HepG2 (cell line): ENCODE results near the gene FANCM. TPM values are rescaled to one million over a fixed set of nuclear protein-coding genes. Genes with fewer than 3 reads are reported as not detected.

Source experiments
- FOXK2 ChIP-seq: fragments of 450-650 bp; IDR thresholded peaks from 2 replicates; pipeline ENCODE4 v1.6.1; 2016
- HES4 ChIP-seq: sonication (generic); formaldehyde crosslinking; IDR thresholded peaks from 2 replicates; pipeline ENCODE4 v1.9.0; 2021; ENCODE audit warnings: mild to moderate bottlenecking, missing genetic modification reagents, borderline replicate concordance
- NFRKB ChIP-seq: fragments of 450-650 bp; IDR thresholded peaks from 2 replicates; pipeline ENCODE4 v1.6.1; 2017
- RBAK ChIP-seq: sonication (generic); formaldehyde crosslinking; IDR thresholded peaks from 2 replicates; pipeline ENCODE4 v1.5.1; 2020; ENCODE audit warnings: mild to moderate bottlenecking, missing genetic modification reagents
- SALL2 ChIP-seq: sonication (generic); formaldehyde crosslinking; IDR thresholded peaks from 2 replicates; pipeline ENCODE4 v1.8.1; 2023; ENCODE audit warnings: mild to moderate bottlenecking, missing genetic modification reagents, inconsistent platforms
- SKI ChIP-seq: fragments of 450-650 bp; IDR thresholded peaks from one replicate; pipeline ENCODE4 v1.6.1; 2018; ENCODE audit warnings: mild to moderate bottlenecking; ENCODE audit not compliant: partially characterized antibody
- TAF15 ChIP-seq: fragments of 200-400 bp; formaldehyde crosslinking; IDR thresholded peaks from one replicate; pipeline ENCODE4 v1.6.1; 2018; ENCODE audit warnings: mild to moderate bottlenecking, low read depth, low read length; ENCODE audit not compliant: poor library complexity, severe bottlenecking
- XRCC5 ChIP-seq: fragments of 200-400 bp; formaldehyde crosslinking; optimal IDR thresholded peaks from 2 replicates; pipeline ENCODE3; 2017; ENCODE audit warnings: mild to moderate bottlenecking, low read length
- ZBTB21 ChIP-seq: sonication (generic); formaldehyde crosslinking; IDR thresholded peaks from 2 replicates; pipeline ENCODE4 v1.4.0; 2020; ENCODE audit warnings: missing genetic modification reagents
- ZFP36 ChIP-seq: fragments of 150-350 bp; IDR thresholded peaks from 2 replicates; pipeline ENCODE4 v1.6.1; 2018; ENCODE audit warnings: borderline replicate concordance, low read length, low read depth; ENCODE audit not compliant: partially characterized antibody
- ZMYM4 ChIP-seq: sonication (generic); formaldehyde crosslinking; IDR thresholded peaks from 2 replicates; pipeline ENCODE4 v1.8.1; 2023; ENCODE audit warnings: mild to moderate bottlenecking, missing genetic modification reagents
- ZNF101 ChIP-seq: sonication (generic); formaldehyde crosslinking; IDR thresholded peaks from 2 replicates; pipeline ENCODE4 v1.4.0; 2020; ENCODE audit warnings: mild to moderate bottlenecking, low read depth, missing genetic modification reagents, borderline replicate concordance
- ZNF263 ChIP-seq: sonication (generic); formaldehyde crosslinking; IDR thresholded peaks from 2 replicates; pipeline ENCODE4 v1.4.0; 2020; ENCODE audit warnings: missing genetic modification reagents
- ZNF274 ChIP-seq: sonication (generic); formaldehyde crosslinking; IDR thresholded peaks from 2 replicates; pipeline ENCODE4 v1.5.1; 2020; ENCODE audit warnings: mild to moderate bottlenecking, missing genetic modification reagents
- ZNF558 ChIP-seq: sonication (generic); formaldehyde crosslinking; IDR thresholded peaks from 2 replicates; pipeline ENCODE4 v1.9.0; 2022; ENCODE audit warnings: mild to moderate bottlenecking, missing genetic modification reagents, borderline replicate concordance
- ZNF644 ChIP-seq: IDR thresholded peaks from 2 replicates; pipeline ENCODE4 v1.6.1; 2016; ENCODE audit warnings: low read depth
- polyA plus RNA-seq, 8 experiments: library from polyadenylated mRNA; depleted of rRNA in 3 of 8; stranded (reverse) in 7 of 8; unstranded in 1 of 8; fragments of >200 nt; fragmentation: Illumina TruSeq in 4 of 8; extraction: Trizol in 4 of 8; gene quantifications; 2 replicates each; pipeline versions ENCODE4 v1.2.1 to v1.2.3, GENCODE V29; 2011 to 2016; ENCODE audit warnings: low read depth in 4 of 8, missing spikeins in 1 of 8, mixed read lengths in 1 of 8; ENCODE audit not compliant: insufficient read depth in 1 of 8
- total RNA-seq, 5 experiments: library from RNA; depleted of rRNA; stranded (reverse); fragments of >200 nt; fragmentation: Illumina TruSeq; extraction: Trizol; gene quantifications; 2 replicates each; pipeline ENCODE4 v1.2.3, GENCODE V29; 2016; ENCODE audit warnings: low read depth in 1 of 5
- TF ChIP-seq, protein P1 (sequence below): sonication (generic); formaldehyde crosslinking; IDR thresholded peaks from 2 replicates; pipeline ENCODE4 v1.5.0; 2020; ENCODE audit warnings: mild to moderate bottlenecking, low read depth, missing genetic modification reagents, borderline replicate concordance
- TF ChIP-seq, protein P2 (sequence below): sonication (generic); formaldehyde crosslinking; IDR thresholded peaks from 2 replicates; pipeline ENCODE4 v1.4.0; 2020; ENCODE audit warnings: missing genetic modification reagents, borderline replicate concordance
- TF ChIP-seq, protein P3 (sequence below): fragments of 450-650 bp; IDR thresholded peaks from 2 replicates; pipeline ENCODE4 v1.6.1; 2017; ENCODE audit warnings: mild to moderate bottlenecking
- TF ChIP-seq, protein P4 (sequence below): sonication (generic); formaldehyde crosslinking; IDR thresholded peaks from 2 replicates; pipeline ENCODE4 v1.5.1; 2020; ENCODE audit warnings: mild to moderate bottlenecking, missing genetic modification reagents, borderline replicate concordance

The FANCM gene
- total and polyA plus RNA-seq, 2 of the 13 experiments (the other 11 are each of a cell fraction or from before 2014, with no cell fraction given) = 2.6 to 10.4 TPM

DNA sequence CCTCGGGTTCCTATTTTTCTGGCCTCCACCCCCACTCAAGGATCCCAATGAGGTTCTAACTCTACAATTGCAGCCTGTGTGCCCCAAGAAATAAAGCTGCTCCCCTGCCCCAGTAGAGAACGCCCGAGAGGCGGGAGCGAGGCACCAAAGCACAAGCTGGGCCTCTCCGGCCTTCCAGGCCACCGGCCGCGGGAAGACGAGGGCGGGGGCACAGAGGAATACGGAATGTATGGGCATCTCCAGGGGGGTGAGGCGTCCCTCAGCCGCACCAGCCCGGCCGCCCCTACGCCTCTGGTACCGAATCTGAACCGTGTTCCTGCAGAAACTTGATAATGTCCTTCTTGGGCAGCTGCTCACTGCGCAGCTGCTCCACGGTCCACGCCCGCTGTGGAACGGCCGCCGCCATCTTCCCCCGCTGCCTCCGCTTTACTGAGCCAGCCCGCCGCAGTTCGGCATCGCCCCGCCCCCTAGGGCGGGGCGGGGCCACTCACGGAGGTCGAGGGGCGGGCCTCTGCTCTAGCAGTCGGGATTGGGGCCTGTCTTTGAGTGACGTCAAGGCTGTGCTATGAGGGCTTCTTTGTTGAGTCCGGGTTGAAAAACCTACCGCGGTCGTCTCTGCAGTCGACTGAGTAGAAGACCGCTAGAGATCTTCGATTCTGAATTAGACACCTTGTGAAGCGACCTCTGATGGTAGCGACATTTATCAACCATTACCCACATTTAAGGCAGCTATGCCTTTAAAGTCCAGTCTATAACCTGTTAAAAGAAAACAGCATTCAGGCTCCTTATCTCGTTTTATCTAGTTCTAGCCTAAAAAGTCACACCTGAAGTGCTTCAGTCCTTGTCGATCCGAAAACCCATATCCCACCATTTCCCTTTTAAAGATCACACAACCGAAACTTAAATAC, 1.4 kb upstream of the FANCM start, which contains the start of gene FKBP3 (continued):
- TF ChIP-seq ZFP36 (no peak), ZNF101 (CRISPR knock-in tag) (no peak), NFRKB (no peak), ZMYM4 (CRISPR knock-in tag) (peak; percentile 80), ZNF558 (CRISPR knock-in tag) (peak; percentile 76; the same call in 1 of the 2 replicates), ZNF274 (0 out of 2 replicates have a peak, but pooled peaks have one; percentile 46), ZNF644 (no peak), SALL2 (CRISPR knock-in tag) (no peak), ZNF263 (CRISPR knock-in tag) (no peak; the same call in 1 of the 2 replicates), HES4 (CRISPR knock-in tag) (peak; percentile 57; the same call in 1 of the 2 replicates), ZBTB21 (CRISPR knock-in tag) (no peak), XRCC5 (peak; percentile 88), TAF15 (no peak), RBAK (no peak), FOXK2 (peak; percentile 99), SKI (peak; percentile 65)
- TF ChIP-seq, protein P1, sequence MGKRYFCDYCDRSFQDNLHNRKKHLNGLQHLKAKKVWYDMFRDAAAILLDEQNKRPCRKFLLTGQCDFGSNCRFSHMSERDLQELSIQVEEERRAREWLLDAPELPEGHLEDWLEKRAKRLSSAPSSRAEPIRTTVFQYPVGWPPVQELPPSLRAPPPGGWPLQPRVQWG (CRISPR knock-in tag) = no peak
- TF ChIP-seq, protein P2, sequence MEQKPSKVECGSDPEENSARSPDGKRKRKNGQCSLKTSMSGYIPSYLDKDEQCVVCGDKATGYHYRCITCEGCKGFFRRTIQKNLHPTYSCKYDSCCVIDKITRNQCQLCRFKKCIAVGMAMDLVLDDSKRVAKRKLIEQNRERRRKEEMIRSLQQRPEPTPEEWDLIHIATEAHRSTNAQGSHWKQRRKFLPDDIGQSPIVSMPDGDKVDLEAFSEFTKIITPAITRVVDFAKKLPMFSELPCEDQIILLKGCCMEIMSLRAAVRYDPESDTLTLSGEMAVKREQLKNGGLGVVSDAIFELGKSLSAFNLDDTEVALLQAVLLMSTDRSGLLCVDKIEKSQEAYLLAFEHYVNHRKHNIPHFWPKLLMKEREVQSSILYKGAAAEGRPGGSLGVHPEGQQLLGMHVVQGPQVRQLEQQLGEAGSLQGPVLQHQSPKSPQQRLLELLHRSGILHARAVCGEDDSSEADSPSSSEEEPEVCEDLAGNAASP (CRISPR knock-in tag) = peak; percentile 44; the same call in 1 of the 2 replicates
- TF ChIP-seq, protein P3, sequence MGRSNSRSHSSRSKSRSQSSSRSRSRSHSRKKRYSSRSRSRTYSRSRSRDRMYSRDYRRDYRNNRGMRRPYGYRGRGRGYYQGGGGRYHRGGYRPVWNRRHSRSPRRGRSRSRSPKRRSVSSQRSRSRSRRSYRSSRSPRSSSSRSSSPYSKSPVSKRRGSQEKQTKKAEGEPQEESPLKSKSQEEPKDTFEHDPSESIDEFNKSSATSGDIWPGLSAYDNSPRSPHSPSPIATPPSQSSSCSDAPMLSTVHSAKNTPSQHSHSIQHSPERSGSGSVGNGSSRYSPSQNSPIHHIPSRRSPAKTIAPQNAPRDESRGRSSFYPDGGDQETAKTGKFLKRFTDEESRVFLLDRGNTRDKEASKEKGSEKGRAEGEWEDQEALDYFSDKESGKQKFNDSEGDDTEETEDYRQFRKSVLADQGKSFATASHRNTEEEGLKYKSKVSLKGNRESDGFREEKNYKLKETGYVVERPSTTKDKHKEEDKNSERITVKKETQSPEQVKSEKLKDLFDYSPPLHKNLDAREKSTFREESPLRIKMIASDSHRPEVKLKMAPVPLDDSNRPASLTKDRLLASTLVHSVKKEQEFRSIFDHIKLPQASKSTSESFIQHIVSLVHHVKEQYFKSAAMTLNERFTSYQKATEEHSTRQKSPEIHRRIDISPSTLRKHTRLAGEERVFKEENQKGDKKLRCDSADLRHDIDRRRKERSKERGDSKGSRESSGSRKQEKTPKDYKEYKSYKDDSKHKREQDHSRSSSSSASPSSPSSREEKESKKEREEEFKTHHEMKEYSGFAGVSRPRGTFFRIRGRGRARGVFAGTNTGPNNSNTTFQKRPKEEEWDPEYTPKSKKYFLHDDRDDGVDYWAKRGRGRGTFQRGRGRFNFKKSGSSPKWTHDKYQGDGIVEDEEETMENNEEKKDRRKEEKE = no peak
- TF ChIP-seq, protein P4, sequence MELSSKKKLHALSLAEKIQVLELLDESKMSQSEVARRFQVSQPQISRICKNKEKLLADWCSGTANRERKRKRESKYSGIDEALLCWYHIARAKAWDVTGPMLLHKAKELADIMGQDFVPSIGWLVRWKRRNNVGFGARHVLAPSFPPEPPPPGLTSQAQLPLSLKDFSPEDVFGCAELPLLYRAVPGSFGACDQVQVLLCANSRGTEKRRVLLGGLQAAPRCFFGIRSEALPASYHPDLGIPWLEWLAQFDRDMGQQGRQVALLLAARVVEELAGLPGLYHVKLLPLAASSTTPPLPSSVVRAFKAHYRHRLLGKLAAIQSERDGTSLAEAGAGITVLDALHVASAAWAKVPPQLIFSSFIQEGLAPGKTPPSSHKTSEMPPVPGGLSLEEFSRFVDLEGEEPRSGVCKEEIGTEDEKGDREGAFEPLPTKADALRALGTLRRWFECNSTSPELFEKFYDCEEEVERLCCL = no peak
